GM19240 (cell line): ENCODE data around the gene LRCH1.
A peak's percentile ranks its signal among the peaks of the same experiment; 100 is the strongest.
"Not testable (repeated sequence)": the region's sequence is repeated elsewhere in the genome, so short reads cannot be mapped to it uniquely, and the experiment has no call there.

ENCODE experiments used
- DNase-seq: peaks from one replicate; pipeline ENCODE4 v3.0.0; 2011; ENCODE audit warnings: low spot score; ENCODE audit not compliant: insufficient read length

The LRCH1 gene

DNA sequence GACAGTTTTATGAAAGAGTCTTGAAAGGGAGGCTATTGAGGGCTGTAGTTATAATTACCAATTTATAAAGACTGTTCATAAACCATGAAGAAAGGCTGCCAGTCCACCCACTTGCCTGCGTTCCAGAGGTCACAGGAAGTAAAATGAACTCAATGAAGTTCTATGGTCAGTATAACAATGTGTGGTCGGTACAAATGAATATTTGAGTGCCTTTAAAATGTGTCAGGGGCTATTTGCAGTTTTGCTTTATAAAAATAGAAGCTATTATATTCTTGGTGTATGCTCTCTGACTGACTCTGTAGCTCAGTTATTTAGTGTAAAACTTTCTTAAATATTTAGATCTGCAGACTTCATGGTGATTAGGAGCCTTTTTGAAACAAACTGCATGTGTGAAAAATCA lies 197.0 kb downstream of the LRCH1 start:
- DNase-seq, result no peak

DNA sequence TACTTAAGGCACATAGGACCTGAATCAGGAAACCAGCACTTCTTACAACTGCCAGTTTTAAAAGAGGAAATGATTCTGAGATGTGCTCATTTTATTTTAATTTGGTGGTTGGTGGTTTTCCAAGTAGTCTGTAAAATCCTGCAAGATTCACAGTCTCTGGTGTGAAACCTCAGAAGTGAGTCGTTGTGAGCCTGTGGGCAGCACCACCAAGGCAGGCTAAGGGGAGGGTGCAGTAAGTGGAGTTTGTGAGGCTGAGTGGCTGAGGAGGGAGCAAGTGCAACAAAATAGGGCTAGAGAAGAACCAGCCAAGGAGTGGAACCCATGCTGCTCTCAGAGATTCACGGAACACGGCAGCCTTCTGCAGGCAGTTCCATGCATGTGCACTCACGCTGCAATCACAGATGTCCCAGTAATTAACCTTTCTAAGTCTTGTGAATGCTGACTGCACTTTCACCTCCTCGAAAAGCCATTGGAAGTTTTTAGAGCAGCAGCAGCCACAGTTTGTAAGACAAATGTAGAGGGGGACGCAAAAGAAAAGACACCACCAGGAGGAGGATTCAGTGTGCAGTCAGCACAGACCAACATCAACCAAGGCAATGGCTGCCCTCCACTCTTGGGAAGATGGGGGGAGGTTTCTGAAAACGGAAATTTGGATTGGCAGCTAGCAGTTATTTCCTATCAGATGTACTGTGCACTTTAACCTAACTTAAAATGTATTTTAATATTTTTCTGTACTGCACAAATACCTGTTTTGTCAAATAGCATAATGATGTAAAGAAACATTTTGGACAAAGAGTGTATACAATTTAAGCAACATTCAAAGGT lies 199.1 kb downstream of the LRCH1 start:
- DNase-seq, result peak; percentile 6

GRCh38 chr13:46753137-46753536 lies 200.2 kb downstream of the LRCH1 start:
- DNase-seq, result no peak

DNA sequence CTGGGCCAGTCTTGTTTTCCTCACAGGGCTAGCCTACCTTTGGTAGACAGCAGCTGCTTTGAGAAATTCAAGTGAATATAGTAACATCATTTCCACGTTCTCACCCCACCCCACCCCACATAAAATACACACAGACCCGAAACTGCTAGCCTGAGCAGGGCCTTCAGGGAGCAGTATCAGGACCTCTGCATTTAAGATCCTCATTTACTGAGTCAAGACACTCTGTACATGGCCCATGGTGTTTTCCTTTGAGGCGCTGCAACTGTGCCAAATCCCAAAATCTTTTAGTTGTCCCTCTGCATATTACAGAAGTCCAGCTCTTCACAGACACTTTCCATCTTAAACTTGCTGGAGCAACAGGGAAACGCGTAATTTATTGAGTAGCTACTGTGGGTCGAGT lies 200.9 kb downstream of the LRCH1 start:
- no peak for DNase-seq

- DNase-seq, result no peak
Observed at GRCh38 chr13:46754812-46755211, 201.8 kb downstream of the LRCH1 start.

GRCh38 chr13:46755508-46755907 lies 202.5 kb downstream of the LRCH1 start:
- DNase-seq, result not testable (repeated sequence)

DNA sequence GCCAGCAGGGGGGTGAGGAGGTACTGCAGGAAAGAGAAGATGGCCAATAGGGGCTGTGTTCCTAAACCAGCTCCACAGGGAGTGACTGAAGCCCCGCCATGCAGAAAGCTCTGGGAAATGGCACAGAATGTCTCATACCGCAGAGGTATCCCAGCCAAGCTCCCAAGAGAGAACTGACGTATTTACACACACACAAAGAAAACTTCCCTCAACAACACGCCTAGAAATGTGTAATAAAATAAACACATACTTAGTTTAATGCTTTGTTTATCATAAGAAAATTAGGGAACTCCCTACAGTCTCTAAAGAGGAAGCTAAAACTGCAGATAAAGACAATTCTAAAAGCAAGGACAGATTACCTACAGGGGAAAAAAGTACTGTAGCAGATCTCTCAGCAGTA lies 204.0 kb downstream of the LRCH1 start:
- DNase-seq, result no peak

DNA sequence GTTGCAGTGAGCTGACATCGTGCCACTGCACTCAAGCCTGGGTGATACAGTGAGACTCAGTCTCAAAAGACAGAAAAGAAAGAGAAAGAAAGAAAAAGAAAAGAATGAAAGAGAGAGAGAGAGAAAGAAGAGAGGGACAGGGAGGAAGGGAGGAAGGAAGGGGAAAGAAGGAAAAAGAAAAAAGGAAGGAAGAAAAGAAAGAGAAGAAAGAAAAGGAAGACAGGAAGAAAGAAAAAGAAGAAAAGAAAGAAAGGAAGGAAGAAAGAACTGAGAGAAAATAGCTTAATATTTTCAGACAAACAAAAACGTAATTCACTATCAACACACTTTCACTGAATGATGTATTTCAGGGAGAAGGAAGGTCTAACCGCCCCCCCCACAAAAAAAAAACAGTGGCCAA lies 204.7 kb downstream of the LRCH1 start:
- no peak for DNase-seq

DNA sequence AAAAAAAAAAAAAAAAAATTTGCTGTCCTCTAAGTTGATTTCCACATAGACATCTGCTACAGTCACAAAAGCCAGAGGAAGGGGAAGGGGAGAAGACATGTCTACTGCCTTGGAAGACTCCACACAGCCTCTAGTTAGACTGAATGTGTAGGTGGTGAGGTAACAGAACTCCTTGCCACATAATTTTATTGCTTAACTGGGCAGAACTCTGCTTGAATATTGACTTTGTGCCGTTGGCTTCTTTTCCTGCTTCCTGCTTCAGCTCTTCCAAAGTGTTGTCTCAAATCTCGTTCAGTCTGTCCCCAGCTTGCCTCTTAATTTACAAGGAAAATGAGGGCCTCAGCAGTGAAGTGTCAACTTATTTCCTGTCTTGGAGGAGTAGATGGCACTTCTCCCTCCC lies 206.9 kb downstream of the LRCH1 start:
- DNase-seq, result no peak

DNA sequence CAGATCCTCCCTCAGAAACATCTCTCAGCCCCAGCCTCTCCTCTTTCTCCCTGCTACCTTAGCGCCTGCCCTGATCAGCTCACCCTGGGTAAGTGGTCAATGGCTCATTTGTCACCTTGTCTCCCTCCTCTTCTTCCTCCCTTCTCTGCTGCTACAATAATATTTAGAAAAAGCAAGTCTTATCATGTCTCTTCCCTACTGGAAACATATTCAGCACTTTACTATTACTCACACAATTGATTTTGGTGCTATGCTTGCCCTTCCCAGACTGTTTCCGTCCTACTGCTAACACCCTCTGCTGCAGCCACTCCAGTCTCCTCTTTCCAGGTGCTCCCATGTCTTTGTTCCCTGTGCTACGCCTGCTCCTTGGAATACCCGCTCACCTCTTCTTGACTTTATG lies 208.2 kb downstream of the LRCH1 start:
- DNase-seq, result no peak

GRCh38 chr13:46761866-46762265 lies 208.9 kb downstream of the LRCH1 start:
- DNase-seq, result no peak

DNA sequence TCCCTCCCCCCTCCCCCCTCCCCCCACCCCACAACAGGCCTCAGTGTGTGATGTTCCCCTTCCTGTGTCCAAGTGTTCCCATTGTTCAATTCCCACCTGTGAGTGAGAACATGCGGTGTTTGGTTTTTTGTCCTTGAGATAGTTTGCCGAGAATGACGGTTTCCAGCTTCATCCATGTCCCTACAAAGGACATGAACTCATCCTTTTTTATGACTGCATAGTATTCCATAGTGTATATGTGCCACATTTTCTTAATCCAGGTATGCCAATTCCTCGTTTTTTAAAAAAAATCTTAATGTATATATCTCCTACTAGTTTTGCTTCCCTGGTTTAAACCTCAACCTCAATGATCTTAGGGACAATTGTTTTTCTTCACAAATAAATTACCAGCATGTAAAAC lies 217.0 kb downstream of the LRCH1 start:
- DNase-seq, result not testable (repeated sequence)

GRCh38 chr13:46771693-46772092 lies 218.7 kb downstream of the LRCH1 start:
- DNase-seq, result no peak

DNA sequence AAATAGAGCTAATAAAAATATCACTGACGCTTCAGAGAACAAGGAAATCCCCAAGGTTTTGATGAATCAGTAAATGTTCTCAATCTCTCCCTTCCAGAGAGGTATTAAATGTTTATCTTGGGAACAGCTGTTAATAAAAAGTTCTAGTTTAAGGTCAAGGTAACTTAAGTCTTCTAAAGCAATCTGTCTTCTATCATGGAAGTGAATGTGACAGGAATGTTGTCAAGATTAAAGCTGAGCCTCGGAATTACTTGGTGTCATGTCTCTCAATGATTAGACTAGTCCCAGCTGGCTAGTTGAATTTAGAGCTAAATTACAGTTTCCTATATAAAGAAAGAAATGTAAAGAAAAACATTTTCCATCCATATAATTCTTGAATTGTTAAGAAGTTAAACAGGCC lies 220.6 kb downstream of the LRCH1 start:
- no peak for DNase-seq

- DNase-seq, result no peak
Observed at GRCh38 chr13:46775385-46776107, 222.6 kb downstream of the LRCH1 start.

DNA sequence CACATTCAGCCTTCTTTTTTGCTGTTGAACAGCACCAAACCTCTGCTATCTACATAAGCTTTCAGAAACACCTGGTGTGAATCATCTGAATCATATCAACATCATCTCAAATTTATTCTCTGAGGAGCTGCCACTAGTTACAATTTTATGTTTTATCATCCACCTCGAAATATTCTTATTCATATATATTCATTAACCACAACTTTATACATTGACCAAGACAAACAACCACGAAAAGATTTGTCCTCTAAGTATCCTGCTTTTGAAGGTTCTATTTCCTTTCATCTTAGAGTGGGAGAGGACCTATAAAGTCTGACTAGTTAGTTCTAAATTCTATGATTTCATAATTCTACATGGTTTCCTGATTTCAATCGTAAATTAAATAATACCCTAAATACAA lies 225.1 kb downstream of the LRCH1 start:
- DNase-seq, result no peak

- DNase-seq, result no peak
Observed at GRCh38 chr13:46778890-46779289, 225.9 kb downstream of the LRCH1 start.

GRCh38 chr13:46782066-46782465 lies 229.1 kb downstream of the LRCH1 start:
- no peak for DNase-seq

GRCh38 chr13:46782691-46783090 lies 229.7 kb downstream of the LRCH1 start:
- no peak for DNase-seq

DNA sequence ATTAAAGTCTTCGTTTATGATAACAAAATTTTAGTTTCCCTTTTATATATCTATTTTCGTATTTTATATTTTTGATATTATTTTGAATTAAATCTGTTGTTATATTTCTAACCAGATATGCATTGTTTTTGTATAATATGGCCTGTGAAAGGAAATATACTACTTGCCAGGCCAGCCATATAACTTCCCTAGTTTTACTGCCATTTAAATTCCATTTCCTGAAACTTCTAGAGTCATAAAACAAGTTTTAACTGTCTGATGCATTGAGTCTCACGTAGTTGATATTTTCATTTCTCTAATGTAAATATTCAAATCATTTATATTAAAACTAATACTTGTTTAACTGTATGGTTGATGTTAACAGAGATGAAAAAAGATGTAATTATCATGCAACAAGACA lies 230.5 kb downstream of the LRCH1 start:
- no peak for DNase-seq

DNA sequence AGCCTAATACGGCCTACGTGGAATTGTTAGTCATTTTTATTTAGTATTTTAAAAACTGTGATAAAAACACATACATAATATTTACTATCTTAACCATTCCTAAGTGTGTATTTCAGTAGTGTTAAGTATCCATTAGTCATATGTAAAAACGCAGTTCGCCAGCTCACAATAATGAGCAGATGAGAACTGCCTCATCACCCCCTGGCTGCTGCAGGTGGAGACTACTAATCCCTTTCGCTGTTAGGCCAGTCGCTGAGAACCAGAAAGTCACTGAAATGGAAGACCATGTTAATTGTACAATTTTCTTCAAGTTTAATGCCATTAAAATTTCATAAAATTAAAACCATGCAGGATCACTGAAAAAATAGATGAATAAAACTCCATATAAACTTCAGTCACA lies 242.4 kb downstream of the LRCH1 start:
- no peak for DNase-seq

DNA sequence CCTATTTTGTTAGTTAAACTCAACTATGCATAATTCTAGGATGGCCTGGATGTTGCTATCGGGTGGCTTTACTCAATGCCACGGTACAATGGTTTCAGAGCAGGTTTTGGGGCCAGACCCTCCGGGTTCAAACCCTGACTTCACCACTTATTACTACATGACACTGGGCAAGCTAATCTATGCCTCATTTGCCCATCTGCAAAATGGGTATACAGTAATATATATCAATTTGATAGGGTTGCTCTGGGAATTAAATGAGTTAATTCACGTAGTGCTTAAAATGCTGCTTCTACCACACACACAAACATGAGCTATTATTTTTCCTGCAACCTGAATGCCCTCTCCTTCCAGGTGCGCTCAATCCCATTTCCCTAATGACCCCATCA lies 243.2 kb downstream of the LRCH1 start:
- no peak for DNase-seq
